ENCODE measurements around the gene PBLD. TPM values are rescaled to one million over a fixed set of nuclear protein-coding genes. Genes with fewer than 3 reads are reported as not detected.
"Not testable (repeated sequence)": the region's sequence is repeated elsewhere in the genome, so short reads cannot be mapped to it uniquely, and the experiment has no call there.

Gene PBLD
- total RNA-seq, 1 donor from 2014 or later: 2.6 TPM

DNA sequence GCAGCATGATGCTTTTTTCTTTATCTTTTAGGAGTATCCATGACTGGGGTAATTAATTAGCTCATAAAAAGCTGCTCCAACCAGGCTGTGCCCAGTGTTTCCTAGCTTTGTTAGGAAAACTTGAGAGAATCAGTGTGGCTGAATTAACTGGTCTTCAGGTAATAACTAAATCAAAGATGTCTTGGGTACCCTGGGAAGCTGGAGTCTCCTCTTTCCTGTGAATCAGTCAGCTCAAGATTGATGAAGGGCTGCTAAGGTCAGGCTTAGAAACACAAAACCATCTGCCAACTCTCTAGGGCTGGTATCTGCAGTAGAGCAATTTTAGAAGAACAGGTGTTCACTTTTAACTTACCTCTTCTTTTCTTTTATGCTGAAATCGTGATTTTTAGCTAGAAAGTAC is 79.4 kb downstream of the PBLD start:
- intact Hi-C loops (cut with DNase I): no loop called here
- no peaks in the 10 kb centered on the region for H3K4me1 ChIP-seq
- no peak overlapping the region for H3K27ac ChIP-seq
- ATAC-seq: no peak
- no peaks in the 10 kb centered on the region for H3K36me3 ChIP-seq
- H3K27me3 ChIP-seq (ENCODE audit: low read depth): no peaks in the 10 kb centered on the region
- no peak for DNase-seq
- H3K9me3 ChIP-seq: no peaks in the 10 kb centered on the region
- H3K4me3 ChIP-seq: no peak overlapping the region
- TF ChIP-seq, protein P1, sequence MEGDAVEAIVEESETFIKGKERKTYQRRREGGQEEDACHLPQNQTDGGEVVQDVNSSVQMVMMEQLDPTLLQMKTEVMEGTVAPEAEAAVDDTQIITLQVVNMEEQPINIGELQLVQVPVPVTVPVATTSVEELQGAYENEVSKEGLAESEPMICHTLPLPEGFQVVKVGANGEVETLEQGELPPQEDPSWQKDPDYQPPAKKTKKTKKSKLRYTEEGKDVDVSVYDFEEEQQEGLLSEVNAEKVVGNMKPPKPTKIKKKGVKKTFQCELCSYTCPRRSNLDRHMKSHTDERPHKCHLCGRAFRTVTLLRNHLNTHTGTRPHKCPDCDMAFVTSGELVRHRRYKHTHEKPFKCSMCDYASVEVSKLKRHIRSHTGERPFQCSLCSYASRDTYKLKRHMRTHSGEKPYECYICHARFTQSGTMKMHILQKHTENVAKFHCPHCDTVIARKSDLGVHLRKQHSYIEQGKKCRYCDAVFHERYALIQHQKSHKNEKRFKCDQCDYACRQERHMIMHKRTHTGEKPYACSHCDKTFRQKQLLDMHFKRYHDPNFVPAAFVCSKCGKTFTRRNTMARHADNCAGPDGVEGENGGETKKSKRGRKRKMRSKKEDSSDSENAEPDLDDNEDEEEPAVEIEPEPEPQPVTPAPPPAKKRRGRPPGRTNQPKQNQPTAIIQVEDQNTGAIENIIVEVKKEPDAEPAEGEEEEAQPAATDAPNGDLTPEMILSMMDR (IDR thresholded peaks at IDR 0.05): no peak

DNA sequence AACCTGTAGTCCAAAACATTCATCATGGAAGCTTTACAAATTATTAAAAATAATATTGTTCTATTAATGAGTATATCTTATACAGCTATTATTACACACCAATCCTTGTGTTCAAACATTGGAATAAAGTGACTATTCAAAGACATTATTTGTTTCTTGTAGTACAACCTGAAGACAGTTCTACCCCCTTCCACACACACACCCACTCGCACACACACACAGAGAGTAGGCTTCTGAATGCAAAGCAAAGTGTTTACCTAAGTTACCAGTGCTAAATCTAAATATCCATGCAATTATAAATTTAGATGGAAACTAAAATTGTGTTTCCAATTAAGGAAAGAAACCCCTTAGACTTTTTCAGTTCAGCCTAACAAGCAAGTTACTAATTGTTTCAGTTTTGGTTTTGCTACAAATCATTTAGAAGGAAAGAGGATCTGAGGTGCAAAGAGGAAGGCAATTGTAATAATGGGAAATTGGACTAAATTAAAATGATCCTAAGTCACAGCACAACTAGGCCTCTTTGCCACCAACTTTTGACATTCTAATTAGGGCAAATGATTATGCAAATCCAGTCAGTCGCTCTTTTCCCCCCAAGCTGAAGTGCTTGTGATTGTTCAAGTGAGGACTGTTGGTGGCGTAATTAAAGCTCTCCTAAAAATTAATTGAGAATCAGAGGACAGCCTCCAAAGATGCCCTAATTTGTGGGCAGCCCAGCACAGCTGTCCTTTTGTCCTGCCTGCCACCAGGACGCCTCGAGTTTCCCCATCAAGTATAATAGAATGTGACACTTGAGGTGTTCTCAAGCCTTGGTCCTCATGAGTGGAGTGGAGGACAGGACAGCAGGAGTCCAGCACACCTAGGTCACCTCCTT is 80.9 kb downstream of the PBLD start:
- DNase-seq (no peak), ATAC-seq (no peak)
- H3K27ac ChIP-seq: no peak overlapping the region
- no peaks in the 10 kb centered on the region for H3K4me1 ChIP-seq
- no peaks in the 10 kb centered on the region for H3K27me3 ChIP-seq (ENCODE audit: low read depth)
- TF ChIP-seq, protein P1 (IDR thresholded peaks at IDR 0.05): no peak
- intact Hi-C loops (cut with DNase I): no loop called here
- H3K9me3 ChIP-seq: no peaks in the 10 kb centered on the region
- no peaks in the 10 kb centered on the region for H3K36me3 ChIP-seq
- H3K4me3 ChIP-seq: no peak overlapping the region

DNA sequence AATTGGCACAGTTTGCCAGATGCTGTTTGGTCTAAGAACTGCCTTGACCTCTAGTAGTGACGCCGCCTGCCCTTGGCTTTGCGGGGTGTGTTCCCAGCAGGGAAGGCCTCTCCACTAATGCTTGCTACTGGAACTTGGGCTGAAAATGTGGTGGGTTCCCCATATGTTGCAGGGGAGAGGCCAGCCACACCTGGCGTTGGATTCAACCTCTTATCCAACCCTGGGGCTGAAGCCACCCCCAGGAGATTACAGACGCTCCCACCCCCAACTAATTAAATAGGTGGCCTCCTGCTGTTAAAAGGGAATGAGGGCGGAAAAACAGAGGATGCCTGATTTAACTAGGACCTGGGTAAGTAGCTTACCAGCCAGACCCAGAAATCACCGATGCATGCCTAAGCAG is 81.6 kb downstream of the PBLD start:
- no peak overlapping the region for H3K27ac ChIP-seq
- DNase-seq (no peak), ATAC-seq (no peak)
- intact Hi-C loops (cut with DNase I): no loop called here
- TF ChIP-seq, protein P1 (IDR thresholded peaks at IDR 0.05): no peak
- no peaks in the 10 kb centered on the region for H3K4me1 ChIP-seq
- no peak overlapping the region for H3K4me3 ChIP-seq
- no peaks in the 10 kb centered on the region for H3K27me3 ChIP-seq (ENCODE audit: low read depth)
- H3K36me3 ChIP-seq: no peaks in the 10 kb centered on the region
- H3K9me3 ChIP-seq: no peaks in the 10 kb centered on the region

DNA sequence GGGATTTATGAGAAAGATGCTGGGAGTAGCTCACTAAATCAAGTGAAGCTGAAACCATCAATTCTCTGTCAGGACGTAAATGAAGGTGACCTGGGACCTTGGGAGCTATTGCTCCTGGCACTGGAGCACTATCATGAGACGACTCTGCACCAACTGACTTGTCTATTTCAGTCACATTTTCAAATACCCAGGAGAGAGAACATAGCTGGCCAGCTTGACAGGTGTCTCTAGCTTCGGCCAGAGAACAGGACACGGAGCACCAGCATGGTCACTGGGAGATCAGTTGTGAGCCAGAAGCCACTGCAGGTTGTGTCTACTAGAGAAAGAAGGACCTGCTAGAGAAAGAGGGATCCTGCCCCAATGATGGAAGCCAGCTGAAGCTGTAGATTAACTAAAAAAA is 83.4 kb downstream of the PBLD start:
- ATAC-seq: no peak
- TF ChIP-seq, protein P1 (IDR thresholded peaks at IDR 0.05): no peak
- no peaks in the 10 kb centered on the region for H3K4me1 ChIP-seq
- H3K9me3 ChIP-seq: no peaks in the 10 kb centered on the region
- DNase-seq: no peak
- H3K27ac ChIP-seq: no peak overlapping the region
- H3K27me3 ChIP-seq (ENCODE audit: low read depth): no peaks in the 10 kb centered on the region
- intact Hi-C loops (cut with DNase I): no loop called here
- no peaks in the 10 kb centered on the region for H3K36me3 ChIP-seq
- H3K4me3 ChIP-seq: no peak overlapping the region

DNA sequence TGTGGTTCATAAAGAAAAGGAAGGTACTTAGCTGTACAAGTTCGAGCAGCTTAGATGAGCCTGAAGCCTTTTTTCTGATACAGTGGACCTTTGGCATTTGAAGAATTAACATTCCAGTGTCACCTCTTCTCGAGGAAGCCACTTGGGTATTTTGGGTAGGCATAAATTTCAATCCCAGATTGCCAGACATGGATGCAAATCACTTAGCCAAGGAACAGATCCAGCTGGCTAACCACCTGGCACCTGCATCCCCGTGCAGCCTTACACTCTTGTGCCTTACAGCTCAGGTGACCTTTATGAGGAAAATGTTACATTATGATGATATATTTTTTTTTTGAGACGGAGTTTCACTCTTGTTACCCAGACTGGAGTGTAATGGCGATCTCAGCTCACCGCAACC is 84.8 kb downstream of the PBLD start:
- Histone ChIP-seq H3K4me3 (no peak overlapping the region), H3K9me3 (no peaks in the 10 kb centered on the region), H3K27ac (no peak overlapping the region), H3K36me3 (no peaks in the 10 kb centered on the region), H3K27me3 (ENCODE audit: low read depth) (no peaks in the 10 kb centered on the region), H3K4me1 (no peaks in the 10 kb centered on the region)
- ATAC-seq: no peak
- no peak for DNase-seq
- intact Hi-C loops (cut with DNase I): no loop called here
- TF ChIP-seq, protein P1 (IDR thresholded peaks at IDR 0.05): no peak

DNA sequence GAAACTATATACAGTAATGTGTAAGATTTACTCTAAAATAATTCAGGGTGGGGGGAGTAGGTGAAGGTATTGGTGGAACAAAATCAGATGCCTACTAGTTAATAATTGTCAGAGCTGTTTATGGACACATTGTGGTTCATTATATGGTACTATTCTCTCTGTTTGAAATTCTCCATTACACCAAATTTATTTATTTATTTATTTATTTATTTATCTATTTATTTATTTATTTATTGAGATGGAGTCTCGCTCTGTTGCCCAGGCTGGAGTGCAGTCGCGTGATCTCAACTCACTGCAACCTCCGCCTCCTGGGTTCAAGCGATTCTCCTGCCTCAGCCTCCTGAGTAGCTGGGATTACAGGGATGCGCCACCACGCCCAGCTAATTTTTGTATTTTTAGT is 86.3 kb downstream of the PBLD start:
- DNase-seq; H3K36me3 ChIP-seq; H3K27me3 ChIP-seq (ENCODE audit: low read depth); intact Hi-C loops (cut with DNase I); H3K4me1 ChIP-seq; H3K9me3 ChIP-seq; ATAC-seq; H3K4me3 ChIP-seq; H3K27ac ChIP-seq: not testable (repeated sequence)

All from lower lobe of right lung (tissue), 2 donors.